ENCODE measurements around the gene IL17D.

IL17D gene

GRCh38 chr13:20686863-20687579 lies 16.5 kb upstream of the IL17D start:
- WGBS, 2 experiments, result 90 to 98% methylated on average over 4 of the region's 4 CpGs
- H3K4me1 ChIP-seq (ENCODE audit: control insufficient read depth, insufficient read depth, low read length), result no peaks in the 10 kb centered on the region
- no peak overlapping the region for H3K4me3 ChIP-seq (ENCODE audit: insufficient read depth, low read depth, low read length)
- H3K27ac ChIP-seq (ENCODE audit: insufficient read depth, low read depth, low read length, poor library complexity, severe bottlenecking), result no peak overlapping the region
- H3K27me3 ChIP-seq (ENCODE audit: control insufficient read depth, insufficient read depth, low read length, poor library complexity, severe bottlenecking), result no peaks in the 10 kb centered on the region
- no peaks in the 10 kb centered on the region for H3K36me3 ChIP-seq (ENCODE audit: control insufficient read depth, insufficient read depth, low read length)
- H3K9me3 ChIP-seq (ENCODE audit: control insufficient read depth, low read length), result no peaks in the 10 kb centered on the region

GRCh38 chr13:20689291-20689690 lies 14.2 kb upstream of the IL17D start:
- Histone ChIP-seq H3K27me3 (ENCODE audit: control insufficient read depth, insufficient read depth, low read length, poor library complexity, severe bottlenecking) (no peaks in the 10 kb centered on the region), H3K9me3 (ENCODE audit: control insufficient read depth, low read length) (no peaks in the 10 kb centered on the region), H3K4me3 (ENCODE audit: insufficient read depth, low read depth, low read length) (no peak overlapping the region), H3K36me3 (ENCODE audit: control insufficient read depth, insufficient read depth, low read length) (no peaks in the 10 kb centered on the region), H3K27ac (ENCODE audit: insufficient read depth, low read depth, low read length, poor library complexity, severe bottlenecking) (no peak overlapping the region), H3K4me1 (ENCODE audit: control insufficient read depth, insufficient read depth, low read length) (no peaks in the 10 kb centered on the region)
- WGBS, 2 experiments, result 95 to 97% methylated on average over 3 of the region's 3 CpGs

GRCh38 chr13:20691616-20692015 lies 11.9 kb upstream of the IL17D start:
- 62 to 68% methylated on average over 3 to 4 of the region's 4 CpGs for WGBS, 2 experiments
- H3K36me3 ChIP-seq (ENCODE audit: control insufficient read depth, insufficient read depth, low read length), result no peaks in the 10 kb centered on the region

GRCh38 chr13:20696073-20696472 lies 7.4 kb upstream of the IL17D start:
- Histone ChIP-seq H3K9me3 (ENCODE audit: control insufficient read depth, low read length) (no peaks in the 10 kb centered on the region), H3K4me1 (ENCODE audit: control insufficient read depth, insufficient read depth, low read length) (no peaks in the 10 kb centered on the region), H3K27ac (ENCODE audit: insufficient read depth, low read depth, low read length, poor library complexity, severe bottlenecking) (no peak overlapping the region), H3K27me3 (ENCODE audit: control insufficient read depth, insufficient read depth, low read length, poor library complexity, severe bottlenecking) (peaks cover 11% of the 10 kb centered on the region), H3K36me3 (ENCODE audit: control insufficient read depth, insufficient read depth, low read length) (no peaks in the 10 kb centered on the region), H3K4me3 (ENCODE audit: insufficient read depth, low read depth, low read length) (no peak overlapping the region)
- 83 to 92% methylated on average over 4 of the region's 4 CpGs for WGBS, 2 experiments

More at GRCh38 chr13:20691616-20692015, 11.9 kb upstream of the IL17D start:
- Histone ChIP-seq H3K4me3 (ENCODE audit: insufficient read depth, low read depth, low read length) (no peak overlapping the region), H3K4me1 (ENCODE audit: control insufficient read depth, insufficient read depth, low read length) (no peaks in the 10 kb centered on the region), H3K27me3 (ENCODE audit: control insufficient read depth, insufficient read depth, low read length, poor library complexity, severe bottlenecking) (no peaks in the 10 kb centered on the region), H3K27ac (ENCODE audit: insufficient read depth, low read depth, low read length, poor library complexity, severe bottlenecking) (no peak overlapping the region), H3K9me3 (ENCODE audit: control insufficient read depth, low read length) (no peaks in the 10 kb centered on the region)

GRCh38 chr13:20699715-20700114 lies 3.8 kb upstream of the IL17D start:
- WGBS, 2 experiments, result 89 to 93% methylated on average over 8 to 9 of the region's 9 CpGs
- Histone ChIP-seq H3K27me3 (ENCODE audit: control insufficient read depth, insufficient read depth, low read length, poor library complexity, severe bottlenecking) (peaks cover 35% of the 10 kb centered on the region), H3K9me3 (ENCODE audit: control insufficient read depth, low read length) (no peaks in the 10 kb centered on the region), H3K4me1 (ENCODE audit: control insufficient read depth, insufficient read depth, low read length) (no peaks in the 10 kb centered on the region), H3K4me3 (ENCODE audit: insufficient read depth, low read depth, low read length) (no peak overlapping the region), H3K27ac (ENCODE audit: insufficient read depth, low read depth, low read length, poor library complexity, severe bottlenecking) (no peak overlapping the region), H3K36me3 (ENCODE audit: control insufficient read depth, insufficient read depth, low read length) (no peaks in the 10 kb centered on the region)

GRCh38 chr13:20700288-20700687 lies 3.2 kb upstream of the IL17D start:
- H3K4me1 ChIP-seq (ENCODE audit: control insufficient read depth, insufficient read depth, low read length), result no peaks in the 10 kb centered on the region
- 91 to 92% methylated on average over 6 of the region's 6 CpGs for WGBS, 2 experiments

GRCh38 chr13:20701461-20701860 lies 2.0 kb upstream of the IL17D start:
- Histone ChIP-seq H3K27ac (ENCODE audit: insufficient read depth, low read depth, low read length, poor library complexity, severe bottlenecking) (no peak overlapping the region), H3K36me3 (ENCODE audit: control insufficient read depth, insufficient read depth, low read length) (no peaks in the 10 kb centered on the region), H3K4me3 (ENCODE audit: insufficient read depth, low read depth, low read length) (no peak overlapping the region), H3K4me1 (ENCODE audit: control insufficient read depth, insufficient read depth, low read length) (no peaks in the 10 kb centered on the region), H3K9me3 (ENCODE audit: control insufficient read depth, low read length) (no peaks in the 10 kb centered on the region), H3K27me3 (ENCODE audit: control insufficient read depth, insufficient read depth, low read length, poor library complexity, severe bottlenecking) (peaks cover 35% of the 10 kb centered on the region)
- WGBS, 2 experiments, result 92 to 94% methylated on average over 3 of the region's 3 CpGs

More at GRCh38 chr13:20700288-20700687, 3.2 kb upstream of the IL17D start:
- no peaks in the 10 kb centered on the region for H3K9me3 ChIP-seq (ENCODE audit: control insufficient read depth, low read length)
- H3K27ac ChIP-seq (ENCODE audit: insufficient read depth, low read depth, low read length, poor library complexity, severe bottlenecking), result no peak overlapping the region
- no peaks in the 10 kb centered on the region for H3K36me3 ChIP-seq (ENCODE audit: control insufficient read depth, insufficient read depth, low read length)
- H3K4me3 ChIP-seq (ENCODE audit: insufficient read depth, low read depth, low read length), result no peak overlapping the region
- peaks cover 35% of the 10 kb centered on the region for H3K27me3 ChIP-seq (ENCODE audit: control insufficient read depth, insufficient read depth, low read length, poor library complexity, severe bottlenecking)

GRCh38 chr13:20702530-20702914 lies 977 bp upstream of the IL17D start:
- peak overlapping the region; percentile 71 for H3K4me3 ChIP-seq (ENCODE audit: insufficient read depth, low read depth, low read length)
- no peaks in the 10 kb centered on the region for H3K36me3 ChIP-seq (ENCODE audit: control insufficient read depth, insufficient read depth, low read length)
- no peaks in the 10 kb centered on the region for H3K4me1 ChIP-seq (ENCODE audit: control insufficient read depth, insufficient read depth, low read length)
- no peaks in the 10 kb centered on the region for H3K9me3 ChIP-seq (ENCODE audit: control insufficient read depth, low read length)
- no peak overlapping the region for H3K27ac ChIP-seq (ENCODE audit: insufficient read depth, low read depth, low read length, poor library complexity, severe bottlenecking)
- H3K27me3 ChIP-seq (ENCODE audit: control insufficient read depth, insufficient read depth, low read length, poor library complexity, severe bottlenecking), result peaks cover 35% of the 10 kb centered on the region
- 55 to 60% methylated on average over 9 of the region's 9 CpGs for WGBS, 2 experiments

GRCh38 chr13:20703780-20704458 lies 420 bp downstream of the IL17D start:
- H3K27ac ChIP-seq (ENCODE audit: insufficient read depth, low read depth, low read length, poor library complexity, severe bottlenecking), result no peak overlapping the region
- no peaks in the 10 kb centered on the region for H3K36me3 ChIP-seq (ENCODE audit: control insufficient read depth, insufficient read depth, low read length)
- H3K27me3 ChIP-seq (ENCODE audit: control insufficient read depth, insufficient read depth, low read length, poor library complexity, severe bottlenecking), result peaks cover 35% of the 10 kb centered on the region
- H3K4me3 ChIP-seq (ENCODE audit: insufficient read depth, low read depth, low read length), result peak overlapping the region; percentile 71
- 0% methylated on average over 81 to 94 of the region's 98 CpGs for WGBS, 2 experiments
- H3K4me1 ChIP-seq (ENCODE audit: control insufficient read depth, insufficient read depth, low read length), result no peaks in the 10 kb centered on the region
- H3K9me3 ChIP-seq (ENCODE audit: control insufficient read depth, low read length), result no peaks in the 10 kb centered on the region

- no peak overlapping the region for H3K27ac ChIP-seq (ENCODE audit: insufficient read depth, low read depth, low read length, poor library complexity, severe bottlenecking)
These were observed 1.1 kb downstream of the IL17D start for GRCh38 chr13:20704459-20705069.

More at GRCh38 chr13:20704459-20705069, 1.1 kb downstream of the IL17D start:
- Histone ChIP-seq H3K4me1 (ENCODE audit: control insufficient read depth, insufficient read depth, low read length) (no peaks in the 10 kb centered on the region), H3K36me3 (ENCODE audit: control insufficient read depth, insufficient read depth, low read length) (no peaks in the 10 kb centered on the region), H3K9me3 (ENCODE audit: control insufficient read depth, low read length) (no peaks in the 10 kb centered on the region), H3K4me3 (ENCODE audit: insufficient read depth, low read depth, low read length) (peak overlapping the region; percentile 35), H3K27me3 (ENCODE audit: control insufficient read depth, insufficient read depth, low read length, poor library complexity, severe bottlenecking) (peaks cover 35% of the 10 kb centered on the region)
- WGBS, 2 experiments, result 28 to 35% methylated on average over 16 to 19 of the region's 20 CpGs
